NB4 (cell line): ENCODE results near the gene OLFM2.
A peak's percentile ranks its signal among the peaks of the same experiment; 100 is the strongest.
"Not testable (repeated sequence)": the region's sequence is repeated elsewhere in the genome, so short reads cannot be mapped to it uniquely, and the experiment has no call there.

Source experiments
- DNase-seq: peaks from one replicate; pipeline ENCODE4 v3.0.0; 2010; ENCODE audit warnings: low read depth
- H3K4me3 ChIP-seq: one replicate; pipeline ENCODE4 v1.5.1; 2011; ENCODE audit warnings: mild to moderate bottlenecking, low read depth, low read length, moderate library complexity
- MYC ChIP-seq: IDR thresholded peaks from 2 replicates; pipeline ENCODE4 v1.6.1; 2011; ENCODE audit warnings: low read depth, low read length
- POLR2A ChIP-seq: IDR thresholded peaks from 2 replicates; pipeline ENCODE4 v1.6.1; 2011; ENCODE audit warnings: mild to moderate bottlenecking; ENCODE audit not compliant: insufficient read length; ENCODE audit errors: extremely low read depth
- TF ChIP-seq, protein P1 (sequence below): IDR thresholded peaks from 2 replicates; pipeline ENCODE4 v1.6.1; 2011; ENCODE audit warnings: low read depth, low read length
- TF ChIP-seq, protein P2 (sequence below): IDR thresholded peaks from one replicate; pipeline ENCODE4 v1.5.1; 2012; ENCODE audit warnings: low read depth, low read length

The OLFM2 gene

DNA sequence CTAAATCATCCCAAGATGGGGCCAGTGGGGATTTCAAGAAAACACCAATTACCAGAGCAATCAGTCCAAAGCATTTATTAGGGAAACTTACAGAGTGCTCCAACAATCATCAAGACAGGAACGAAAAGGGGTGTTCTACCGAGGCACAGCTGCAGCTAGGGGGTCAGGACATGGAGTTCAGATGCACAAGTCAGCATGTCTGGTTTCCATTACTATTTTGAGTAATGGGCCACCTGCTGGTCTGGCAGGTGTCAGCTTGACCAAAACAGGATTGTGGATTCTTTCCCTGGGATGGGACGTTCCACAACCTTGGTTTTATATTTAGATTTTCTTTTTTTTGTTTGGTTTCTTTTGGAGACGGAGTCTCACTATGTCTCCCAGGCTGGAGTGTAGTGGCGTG is 112.5 kb downstream of the OLFM2 start:
- TF ChIP-seq, protein P1, sequence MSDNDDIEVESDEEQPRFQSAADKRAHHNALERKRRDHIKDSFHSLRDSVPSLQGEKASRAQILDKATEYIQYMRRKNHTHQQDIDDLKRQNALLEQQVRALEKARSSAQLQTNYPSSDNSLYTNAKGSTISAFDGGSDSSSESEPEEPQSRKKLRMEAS = no peak
- TF ChIP-seq POLR2A (no peak), MYC (no peak)
- TF ChIP-seq, protein P2, sequence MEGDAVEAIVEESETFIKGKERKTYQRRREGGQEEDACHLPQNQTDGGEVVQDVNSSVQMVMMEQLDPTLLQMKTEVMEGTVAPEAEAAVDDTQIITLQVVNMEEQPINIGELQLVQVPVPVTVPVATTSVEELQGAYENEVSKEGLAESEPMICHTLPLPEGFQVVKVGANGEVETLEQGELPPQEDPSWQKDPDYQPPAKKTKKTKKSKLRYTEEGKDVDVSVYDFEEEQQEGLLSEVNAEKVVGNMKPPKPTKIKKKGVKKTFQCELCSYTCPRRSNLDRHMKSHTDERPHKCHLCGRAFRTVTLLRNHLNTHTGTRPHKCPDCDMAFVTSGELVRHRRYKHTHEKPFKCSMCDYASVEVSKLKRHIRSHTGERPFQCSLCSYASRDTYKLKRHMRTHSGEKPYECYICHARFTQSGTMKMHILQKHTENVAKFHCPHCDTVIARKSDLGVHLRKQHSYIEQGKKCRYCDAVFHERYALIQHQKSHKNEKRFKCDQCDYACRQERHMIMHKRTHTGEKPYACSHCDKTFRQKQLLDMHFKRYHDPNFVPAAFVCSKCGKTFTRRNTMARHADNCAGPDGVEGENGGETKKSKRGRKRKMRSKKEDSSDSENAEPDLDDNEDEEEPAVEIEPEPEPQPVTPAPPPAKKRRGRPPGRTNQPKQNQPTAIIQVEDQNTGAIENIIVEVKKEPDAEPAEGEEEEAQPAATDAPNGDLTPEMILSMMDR = no peak
- DNase-seq = no peak
- H3K4me3 ChIP-seq = no peak overlapping the region

- H3K4me3 ChIP-seq = peak overlapping the region; percentile 55
- not testable (repeated sequence) for DNase-seq
Observed at GRCh38 chr19:9820034-9820433, 116.3 kb downstream of the OLFM2 start.

DNA sequence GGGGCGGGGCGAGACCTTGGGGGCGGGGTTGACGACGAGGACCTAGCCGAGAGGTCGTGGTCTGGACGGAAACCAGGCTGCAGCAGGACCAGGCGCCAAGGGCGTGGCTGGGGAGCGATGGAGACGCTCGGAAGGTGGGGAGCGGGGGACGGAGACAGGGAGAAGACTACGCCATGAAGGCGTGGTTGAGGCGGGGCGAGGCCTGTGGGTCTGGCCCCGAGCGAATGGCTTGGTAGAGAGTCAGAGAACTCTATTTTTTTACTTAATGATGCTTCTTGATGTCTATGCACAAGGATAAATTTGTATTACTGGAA is 116.8 kb downstream of the OLFM2 start:
- TF ChIP-seq, protein P1 = peak; percentile 71
- TF ChIP-seq MYC = 0 out of 2 replicates have a peak, but pooled peaks have one; percentile 31
- TF ChIP-seq POLR2A = peak; percentile 44
- TF ChIP-seq, protein P2 = no peak
- DNase-seq = no peak
- H3K4me3 ChIP-seq = peak overlapping the region; percentile 55

GRCh38 chr19:9818734-9819595 is 117.3 kb downstream of the OLFM2 start, which contains the start of gene FBXL12:
Gene FBXL12 (minus strand): TSS chr19:9819079. CDS start chr19:9818813, 266 bp downstream.
- TF ChIP-seq, protein P2 = no peak
- TF ChIP-seq, protein P1 = peak; percentile 61
- TF ChIP-seq POLR2A = peak; percentile 99
- TF ChIP-seq MYC = peak; percentile 66
- H3K4me3 ChIP-seq = peak within 1 kb of the TSS; percentile 80
- peak; percentile 100 for DNase-seq

GRCh38 chr19:9818175-9818733 is 118.1 kb downstream of the OLFM2 start:
- no peak for DNase-seq
- H3K4me3 ChIP-seq = peak overlapping the region; percentile 80
- TF ChIP-seq, protein P2 = no peak
- TF ChIP-seq, protein P1 = peak; percentile 10; the same call in 1 of the 2 replicates

GRCh38 chr19:9811139-9811538 is 125.2 kb downstream of the OLFM2 start:
- no peak for DNase-seq
- H3K4me3 ChIP-seq = no peak overlapping the region
- TF ChIP-seq MYC (no peak), POLR2A (no peak)
- TF ChIP-seq, protein P2 = no peak
- TF ChIP-seq, protein P1 = no peak
